Measurements from ENCODE around the gene ICAM5.
"Not testable (repeated sequence)": the region's sequence is repeated elsewhere in the genome, so short reads cannot be mapped to it uniquely, and the experiment has no call there.

The ICAM5 gene

GRCh38 chr19:10270180-10270615 lies 19.6 kb upstream of the ICAM5 start:
- no peak for FAIRE-seq

- no peak for FAIRE-seq
Measured at GRCh38 chr19:10270616-10271394, 18.9 kb upstream of the ICAM5 start, which contains the start of gene ICAM1. Gene ICAM1, plus strand, starts transcription at chr19:10271120. Its CDS starts 40 bp downstream, at chr19:10271160.

GRCh38 chr19:10271543-10272086 lies 18.1 kb upstream of the ICAM5 start:
- FAIRE-seq, result no peak

- no peak for FAIRE-seq
Measured at GRCh38 chr19:10274589-10274988, 15.2 kb upstream of the ICAM5 start.

GRCh38 chr19:10277795-10278589 lies 11.8 kb upstream of the ICAM5 start:
- FAIRE-seq, result no peak

GRCh38 chr19:10278935-10279334 lies 10.8 kb upstream of the ICAM5 start:
- no peak for FAIRE-seq

- no peak for FAIRE-seq
Measured at GRCh38 chr19:10279737-10280442, 9.9 kb upstream of the ICAM5 start.

GRCh38 chr19:10282043-10282442 lies 7.7 kb upstream of the ICAM5 start:
- not testable (repeated sequence) for FAIRE-seq

- no peak for FAIRE-seq
Measured at GRCh38 chr19:10283301-10284064, 6.3 kb upstream of the ICAM5 start.

GRCh38 chr19:10284065-10284959 lies 5.4 kb upstream of the ICAM5 start:
- FAIRE-seq, result no peak

GRCh38 chr19:10284960-10285278 lies 4.8 kb upstream of the ICAM5 start:
- no peak for FAIRE-seq

GRCh38 chr19:10285393-10285792 lies 4.4 kb upstream of the ICAM5 start:
- no peak for FAIRE-seq

- no peak for FAIRE-seq
Measured at GRCh38 chr19:10286803-10287737, 2.7 kb upstream of the ICAM5 start, which contains the start of gene ICAM4. Gene ICAM4, plus strand, starts transcription at chr19:10286955. Its CDS starts 58 bp downstream, at chr19:10287013.

GRCh38 chr19:10288662-10289166 lies 1.0 kb upstream of the ICAM5 start:
- FAIRE-seq, result no peak

- no peak for FAIRE-seq
Measured at GRCh38 chr19:10289167-10289835, 451 bp upstream of the ICAM5 start.

- no peak for FAIRE-seq
Measured at GRCh38 chr19:10290357-10290875, 664 bp downstream of the ICAM5 start.

GRCh38 chr19:10290876-10291553 lies 1.3 kb downstream of the ICAM5 start:
- no peak for FAIRE-seq

GRCh38 chr19:10291554-10292205 lies 1.9 kb downstream of the ICAM5 start:
- FAIRE-seq, result no peak
